Choroid plexus epithelial cell (primary cell): ENCODE measurements around the gene SLC38A11.
"Not testable (repeated sequence)": the region's sequence is repeated elsewhere in the genome, so short reads cannot be mapped to it uniquely, and the experiment has no call there.

Experiments used
- DNase-seq: peaks from one replicate; pipeline ENCODE4 v3.0.0-alpha.2; 2010; ENCODE audit warnings: low read depth
- H3K4me3 ChIP-seq: 2 replicates; pipeline ENCODE4 v1.5.1; 2011; ENCODE audit warnings: low read depth, mild to moderate bottlenecking, control low read depth, low read length, moderate library complexity
- TF ChIP-seq, protein P1 (sequence below): conservative IDR thresholded peaks from 2 replicates; pipeline ENCODE4 v1.5.1; 2011; ENCODE audit warnings: low read depth, mild to moderate bottlenecking, control low read depth, inconsistent platforms, low read length, moderate library complexity

SLC38A11 gene

DNA sequence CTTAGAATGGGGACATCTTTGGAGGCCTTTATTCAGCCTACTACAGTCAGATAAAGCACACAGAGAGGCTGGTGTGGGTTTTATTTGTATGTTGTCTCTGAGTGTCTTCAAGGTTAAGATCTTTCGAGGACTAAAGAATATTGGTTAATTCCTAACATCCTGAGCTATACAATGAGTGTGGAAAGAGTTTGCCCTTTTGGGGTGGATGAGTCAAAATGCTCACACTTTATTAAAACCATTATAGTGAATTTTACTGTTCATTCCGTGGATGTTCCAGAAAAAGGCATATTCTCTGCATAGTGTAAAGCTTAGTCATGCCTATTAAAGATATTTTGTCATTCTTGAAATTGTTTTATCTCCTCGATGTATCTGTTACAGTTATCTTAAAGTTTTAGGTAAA is 29.1 kb upstream of the SLC38A11 start:
- TF ChIP-seq, protein P1, sequence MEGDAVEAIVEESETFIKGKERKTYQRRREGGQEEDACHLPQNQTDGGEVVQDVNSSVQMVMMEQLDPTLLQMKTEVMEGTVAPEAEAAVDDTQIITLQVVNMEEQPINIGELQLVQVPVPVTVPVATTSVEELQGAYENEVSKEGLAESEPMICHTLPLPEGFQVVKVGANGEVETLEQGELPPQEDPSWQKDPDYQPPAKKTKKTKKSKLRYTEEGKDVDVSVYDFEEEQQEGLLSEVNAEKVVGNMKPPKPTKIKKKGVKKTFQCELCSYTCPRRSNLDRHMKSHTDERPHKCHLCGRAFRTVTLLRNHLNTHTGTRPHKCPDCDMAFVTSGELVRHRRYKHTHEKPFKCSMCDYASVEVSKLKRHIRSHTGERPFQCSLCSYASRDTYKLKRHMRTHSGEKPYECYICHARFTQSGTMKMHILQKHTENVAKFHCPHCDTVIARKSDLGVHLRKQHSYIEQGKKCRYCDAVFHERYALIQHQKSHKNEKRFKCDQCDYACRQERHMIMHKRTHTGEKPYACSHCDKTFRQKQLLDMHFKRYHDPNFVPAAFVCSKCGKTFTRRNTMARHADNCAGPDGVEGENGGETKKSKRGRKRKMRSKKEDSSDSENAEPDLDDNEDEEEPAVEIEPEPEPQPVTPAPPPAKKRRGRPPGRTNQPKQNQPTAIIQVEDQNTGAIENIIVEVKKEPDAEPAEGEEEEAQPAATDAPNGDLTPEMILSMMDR: no peak
- peak; percentile 44 for DNase-seq
- H3K4me3 ChIP-seq: no peak overlapping the region

DNA sequence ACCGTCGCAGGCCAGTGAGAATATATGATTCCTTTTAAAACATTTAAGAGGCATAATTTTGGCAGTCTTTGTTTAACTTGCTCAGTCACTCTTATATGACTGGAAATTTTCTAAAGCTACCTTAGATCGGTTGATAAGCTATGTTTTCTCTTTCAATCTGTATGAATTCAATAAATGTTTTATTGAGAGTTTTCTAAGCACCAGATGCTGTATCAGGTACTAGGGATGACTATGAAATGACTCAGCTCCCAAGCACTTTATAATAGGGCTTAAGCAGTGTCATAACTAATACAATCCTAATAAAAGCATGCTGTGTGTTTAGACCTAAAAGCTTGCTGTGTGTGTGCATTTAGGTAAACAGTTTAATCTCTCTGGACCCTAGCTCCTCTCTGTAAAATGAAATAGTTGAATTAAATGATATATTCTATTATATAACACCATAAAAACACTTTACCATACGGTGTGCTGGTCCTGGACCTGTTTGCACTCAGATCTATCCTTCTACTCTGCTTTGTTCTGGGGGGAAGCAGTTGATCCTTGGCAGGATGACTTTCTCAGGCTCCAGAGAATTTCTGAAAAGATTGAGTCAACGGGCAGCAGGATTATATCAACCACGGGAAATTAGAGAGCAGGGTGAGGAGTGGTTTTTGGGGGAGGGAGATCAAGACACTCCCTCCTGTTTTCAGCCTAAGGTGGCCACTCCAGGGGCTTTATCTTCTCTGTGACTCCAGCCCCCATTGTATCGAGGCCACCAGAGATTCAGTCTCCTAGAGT is 26.1 kb upstream of the SLC38A11 start:
- TF ChIP-seq, protein P1: no peak
- peak; percentile 49 for DNase-seq

DNA sequence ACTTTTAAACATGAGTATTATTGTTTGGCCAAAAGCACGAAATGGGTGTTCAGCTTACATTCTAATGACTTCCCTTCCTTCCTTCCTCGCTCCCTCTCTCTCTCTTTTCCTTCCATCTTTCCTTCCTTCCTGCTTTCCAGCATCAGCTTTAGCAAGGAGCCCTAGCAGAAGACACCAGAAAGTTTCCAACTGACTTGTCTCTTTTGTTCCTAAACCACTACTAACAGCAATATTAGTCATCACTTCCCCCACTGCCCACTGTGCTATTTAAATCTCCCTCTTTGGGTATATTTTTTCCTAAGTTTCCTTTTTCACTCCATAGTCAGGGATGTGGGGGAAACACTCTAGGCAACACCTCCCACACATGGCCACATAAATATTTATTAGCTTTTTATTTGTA is 25.4 kb upstream of the SLC38A11 start:
- DNase-seq, H3K4me3 ChIP-seq: not testable (repeated sequence)

More for the DNA sequence above, 26.1 kb upstream of the SLC38A11 start:
- H3K4me3 ChIP-seq: no peak overlapping the region

DNA sequence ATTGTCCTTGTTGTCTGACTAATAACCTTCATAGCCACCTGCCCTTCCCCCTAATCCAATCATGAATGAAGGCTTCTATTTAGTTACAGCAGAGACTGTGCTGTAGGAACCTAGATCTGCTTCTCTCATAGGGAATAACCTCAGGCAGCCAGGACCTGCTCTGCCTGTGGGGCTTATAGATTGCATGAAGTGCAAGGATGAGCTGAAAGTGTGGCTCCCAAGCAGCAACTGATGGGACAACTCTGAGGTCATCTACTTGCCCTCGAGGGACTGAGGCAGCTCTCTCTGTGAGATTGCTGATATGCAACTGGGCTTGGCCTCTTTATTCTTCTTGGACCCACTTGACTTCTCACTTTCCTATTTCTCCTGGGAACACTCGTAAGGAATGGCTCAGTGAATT is 23.8 kb upstream of the SLC38A11 start:
- DNase-seq: no peak
- TF ChIP-seq, protein P1: no peak
- H3K4me3 ChIP-seq: no peak overlapping the region

DNA sequence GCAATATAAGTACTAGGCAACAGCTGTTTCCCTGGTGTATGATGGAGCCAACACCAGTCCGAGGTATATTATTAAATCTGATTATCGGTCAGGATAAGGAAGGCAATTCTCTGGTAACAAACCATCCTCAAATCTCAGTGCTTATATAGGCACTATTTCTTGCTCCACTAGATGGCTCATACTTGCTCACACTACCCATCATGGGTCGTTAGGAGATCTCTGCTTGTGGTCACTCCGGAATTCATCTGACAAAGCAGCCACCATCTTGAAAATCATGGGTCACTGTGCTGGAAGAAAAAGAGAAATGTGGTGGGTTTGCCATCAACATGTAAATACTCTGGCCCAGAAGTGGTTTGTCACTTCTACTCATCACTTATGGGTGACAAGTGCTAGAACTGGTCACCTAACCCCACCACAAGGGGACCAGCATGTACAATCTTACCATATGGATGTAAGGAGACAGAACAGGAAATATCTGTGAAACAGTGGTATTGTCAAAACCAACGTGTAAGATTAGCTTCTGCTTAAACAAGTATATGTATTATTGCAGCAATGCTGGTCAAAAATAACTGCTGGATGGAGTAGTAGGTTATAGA is 21.6 kb upstream of the SLC38A11 start:
- DNase-seq, H3K4me3 ChIP-seq: not testable (repeated sequence)

DNA sequence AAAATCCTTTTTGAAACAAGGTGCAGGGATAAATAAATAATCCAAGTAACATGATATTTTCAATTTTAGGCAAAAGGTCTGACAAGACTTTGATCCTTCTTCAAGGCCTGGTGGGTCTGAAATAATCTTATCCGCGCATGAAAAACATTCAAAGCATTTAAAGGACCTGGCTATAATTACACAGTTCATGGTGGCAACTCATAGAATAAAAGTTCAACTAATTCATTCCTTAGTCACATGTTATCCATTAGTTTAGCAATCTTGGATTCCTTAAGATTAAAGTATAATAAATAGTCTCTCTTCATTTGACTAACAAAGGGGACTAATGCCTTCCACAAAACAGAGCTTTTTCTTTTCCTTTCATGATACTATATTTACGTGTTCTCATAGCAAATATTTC is 21.0 kb upstream of the SLC38A11 start:
- no peak overlapping the region for H3K4me3 ChIP-seq
- DNase-seq: no peak
- TF ChIP-seq, protein P1: no peak

DNA sequence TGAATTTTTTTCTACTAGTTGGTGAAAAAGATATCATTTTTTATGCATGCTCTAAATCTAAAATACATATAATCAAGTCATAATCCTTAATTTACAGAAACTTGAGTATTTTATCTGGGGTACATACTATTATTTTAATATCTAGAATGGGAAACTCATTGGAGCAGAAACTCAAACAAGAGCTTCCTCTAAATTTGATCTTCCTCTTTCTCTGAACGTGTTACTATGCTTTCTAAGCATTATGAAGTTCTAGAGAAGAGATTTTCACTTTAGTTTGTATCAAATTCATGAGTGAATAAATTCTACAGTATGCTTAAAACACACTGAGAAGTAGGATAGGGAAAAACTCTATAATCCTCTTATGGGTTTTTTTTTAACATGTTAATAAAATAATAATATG is 20.6 kb upstream of the SLC38A11 start:
- TF ChIP-seq, protein P1: no peak
- no peak for DNase-seq
- no peak overlapping the region for H3K4me3 ChIP-seq

DNA sequence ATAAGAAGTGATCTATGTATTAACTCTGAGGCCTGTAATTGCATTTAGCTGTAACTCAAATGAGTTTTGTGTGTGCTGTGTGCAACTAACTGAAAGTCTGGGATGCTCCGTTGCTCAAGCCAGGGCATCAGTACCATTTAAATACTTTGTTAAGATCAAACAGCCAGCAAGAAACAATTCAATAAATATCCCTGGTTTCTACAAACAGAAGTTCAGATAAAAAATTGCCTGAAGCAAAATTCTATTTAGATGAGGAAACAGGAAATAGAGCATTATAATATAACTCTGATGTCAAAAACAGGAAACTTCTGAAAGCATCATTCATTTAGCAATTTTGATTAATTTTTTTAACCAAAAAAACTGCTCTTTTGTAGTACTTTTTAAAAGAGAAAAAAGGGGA is 18.9 kb upstream of the SLC38A11 start:
- DNase-seq: no peak
- TF ChIP-seq, protein P1: no peak

More for the DNA sequence above, 18.9 kb upstream of the SLC38A11 start:
- no peak overlapping the region for H3K4me3 ChIP-seq
